Activated naive CD8-positive, alpha-beta T cell treated with anti-CD3 and anti-CD28 coated beads, Interleukin-2, amount 50 U/mL, for 24 hours (primary cell): ENCODE measurements around the gene SPTB.

Experiments
- ATAC-seq: fragments of 150-1000 bp; cut with Tn5 transposase; one replicate; pipeline ENCODE4 v1.10.0; 2021
- DNase-seq: peaks from one replicate; pipeline ENCODE4 v3.0.0; 2021
- H3K27ac Mint-ChIP-seq: one replicate; pipeline ENCODE4 v1.8.0; 2021; ENCODE audit warnings: mild to moderate bottlenecking, mixed read lengths
- H3K27me3 Mint-ChIP-seq: one replicate; pipeline ENCODE4 v1.8.0; 2021; ENCODE audit warnings: mixed read lengths
- H3K36me3 Mint-ChIP-seq: one replicate; pipeline ENCODE4 v1.8.0; 2021; ENCODE audit warnings: low read depth, mixed read lengths
- H3K4me1 Mint-ChIP-seq: one replicate; pipeline ENCODE4 v1.8.0; 2021; ENCODE audit warnings: mixed read lengths
- H3K4me3 Mint-ChIP-seq: one replicate; pipeline ENCODE4 v1.8.0; 2021; ENCODE audit warnings: mild to moderate bottlenecking, moderate library complexity, mixed read lengths
- H3K9me3 Mint-ChIP-seq: one replicate; pipeline ENCODE4 v1.8.0; 2021; ENCODE audit warnings: mixed read lengths

SPTB gene

DNA sequence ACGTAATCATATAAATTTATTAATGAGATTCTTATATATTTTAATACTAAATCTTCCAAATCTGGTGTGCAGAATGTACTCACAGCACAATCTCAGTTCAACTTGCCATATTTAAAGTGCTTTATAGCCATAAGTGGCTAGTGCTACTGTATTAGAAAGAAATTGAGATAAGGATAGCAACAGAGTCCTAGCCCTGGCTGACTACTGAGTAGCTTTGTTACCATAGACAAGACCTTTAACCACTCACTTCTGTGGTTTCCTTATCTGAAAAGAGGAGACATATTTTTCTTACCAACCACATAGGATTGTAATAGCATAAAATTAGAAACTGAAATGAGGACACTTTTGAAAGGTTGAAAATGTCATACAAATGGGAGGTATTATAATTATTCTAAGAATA lies 32.6 kb upstream of the SPTB start:
- Mint-ChIP-seq H3K9me3 (no peaks in the 10 kb centered on the region), H3K27ac (no peak overlapping the region), H3K4me3 (no peak overlapping the region), H3K4me1 (peaks cover 38% of the 10 kb centered on the region), H3K36me3 (peaks cover 17% of the 10 kb centered on the region), H3K27me3 (no peaks in the 10 kb centered on the region)
- no peak for ATAC-seq
- no peak for DNase-seq

DNA sequence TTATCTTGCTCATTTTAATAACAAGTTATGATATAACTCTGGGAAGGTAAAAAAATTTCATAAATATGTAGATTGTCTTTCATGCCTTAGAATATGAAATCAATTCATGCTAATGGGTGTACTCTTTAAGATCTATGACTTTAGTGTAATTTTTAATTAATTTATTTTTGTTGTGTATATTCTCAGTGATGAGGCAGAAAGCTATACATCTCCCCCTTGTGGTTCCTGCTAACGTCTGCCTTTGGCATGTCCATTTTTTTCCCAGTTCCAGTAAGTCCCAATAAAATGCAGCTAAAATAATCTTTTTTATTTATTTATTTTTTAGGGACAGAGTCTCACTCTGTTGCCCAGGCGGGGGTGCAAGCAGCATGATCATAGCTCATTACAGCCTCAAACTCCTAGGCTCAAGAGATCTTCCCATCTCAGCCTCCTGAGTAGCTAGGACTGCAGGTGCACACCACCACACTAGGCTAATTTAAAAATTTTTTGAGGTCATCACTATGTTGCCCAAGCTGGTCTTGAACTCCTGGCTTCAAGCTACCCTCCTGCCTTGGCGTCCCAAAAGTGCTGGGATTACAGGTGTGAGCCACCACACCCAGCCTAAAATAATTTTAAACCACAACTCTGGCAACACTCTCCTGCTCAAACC lies 31.3 kb upstream of the SPTB start:
- H3K27ac Mint-ChIP-seq, result no peak overlapping the region
- peaks cover 8% of the 10 kb centered on the region for H3K36me3 Mint-ChIP-seq
- H3K27me3 Mint-ChIP-seq, result peaks cover 3% of the 10 kb centered on the region
- no peaks in the 10 kb centered on the region for H3K9me3 Mint-ChIP-seq
- H3K4me3 Mint-ChIP-seq, result no peak overlapping the region
- DNase-seq (no peak), ATAC-seq (no peak)
- peaks cover 33% of the 10 kb centered on the region for H3K4me1 Mint-ChIP-seq

DNA sequence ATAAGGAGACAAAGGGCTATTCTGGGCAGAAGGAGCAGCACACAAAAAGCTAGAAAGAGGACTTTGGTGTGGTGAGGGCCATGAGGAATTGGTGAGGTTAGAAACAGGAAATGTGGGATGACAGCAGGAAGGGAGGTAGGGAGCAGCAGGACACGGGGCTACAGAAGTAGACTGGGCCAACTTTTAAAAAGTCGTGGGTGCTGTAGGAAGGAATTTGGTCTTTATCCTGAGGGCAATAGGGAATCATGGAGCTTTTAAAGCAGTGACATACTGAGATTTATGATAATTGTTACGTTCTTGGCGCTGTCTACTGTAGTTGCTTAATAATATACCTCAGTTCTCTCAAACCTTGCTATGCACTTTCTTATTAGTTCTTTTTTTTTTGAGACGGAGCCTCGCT lies 26.3 kb upstream of the SPTB start:
- Mint-ChIP-seq H3K4me3 (no peak overlapping the region), H3K27ac (no peak overlapping the region), H3K27me3 (peaks cover 7% of the 10 kb centered on the region), H3K9me3 (no peaks in the 10 kb centered on the region), H3K4me1 (peaks cover 7% of the 10 kb centered on the region), H3K36me3 (no peaks in the 10 kb centered on the region)
- no peak for ATAC-seq
- no peak for DNase-seq

DNA sequence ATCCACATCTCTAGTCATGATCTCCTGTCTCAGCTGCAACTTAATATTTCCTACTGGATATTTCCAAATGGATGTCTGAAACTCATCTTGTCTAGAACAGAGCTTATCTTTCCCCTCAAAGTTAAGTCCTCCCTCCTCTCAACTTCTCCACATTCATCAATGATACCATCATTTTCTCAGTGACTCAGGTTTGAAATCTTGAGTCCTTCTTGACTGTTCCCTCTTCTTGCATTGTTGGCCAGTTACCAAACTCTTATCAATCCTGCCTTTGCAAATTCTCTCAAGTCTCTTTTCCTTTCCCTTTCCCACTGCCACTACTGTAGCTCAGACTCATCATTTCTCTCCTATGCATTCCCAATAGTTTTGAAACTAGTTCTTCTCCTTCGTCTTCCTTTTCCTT lies 20.3 kb upstream of the SPTB start:
- peaks cover 10% of the 10 kb centered on the region for H3K27me3 Mint-ChIP-seq
- DNase-seq (no peak), ATAC-seq (no peak)
- no peaks in the 10 kb centered on the region for H3K4me1 Mint-ChIP-seq
- no peak overlapping the region for H3K4me3 Mint-ChIP-seq
- no peaks in the 10 kb centered on the region for H3K36me3 Mint-ChIP-seq
- H3K27ac Mint-ChIP-seq, result no peak overlapping the region
- H3K9me3 Mint-ChIP-seq, result no peaks in the 10 kb centered on the region

DNA sequence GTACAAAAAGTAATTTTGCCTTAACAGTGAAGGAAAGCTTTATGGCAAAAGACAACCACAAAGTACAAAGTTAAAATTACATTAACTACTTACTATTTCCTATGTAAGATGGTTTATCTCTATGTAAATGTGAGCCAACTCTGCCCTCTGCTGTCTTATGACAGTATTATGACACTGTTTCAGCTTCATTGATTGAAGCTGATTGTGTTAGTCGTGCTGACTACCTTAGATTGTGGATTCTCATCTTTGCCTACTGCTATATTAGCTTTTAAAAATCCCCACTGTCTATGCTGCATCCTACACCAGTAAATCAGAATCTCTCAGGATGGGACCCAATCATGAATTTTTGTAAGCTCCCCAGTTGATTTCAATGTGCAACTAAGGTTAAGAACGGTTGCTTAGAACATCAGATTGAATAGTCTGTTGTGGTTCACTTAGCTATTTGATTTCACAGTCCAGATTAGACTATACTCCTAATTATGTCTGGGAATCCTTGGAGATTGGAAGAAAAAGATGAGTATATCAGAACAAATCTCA lies 12.2 kb upstream of the SPTB start:
- H3K27me3 Mint-ChIP-seq, result peaks cover 7% of the 10 kb centered on the region
- H3K4me3 Mint-ChIP-seq, result no peak overlapping the region
- H3K4me1 Mint-ChIP-seq, result no peaks in the 10 kb centered on the region
- ATAC-seq (peak; percentile 80), DNase-seq (no peak)
- H3K9me3 Mint-ChIP-seq, result no peaks in the 10 kb centered on the region
- H3K27ac Mint-ChIP-seq, result no peak overlapping the region
- no peaks in the 10 kb centered on the region for H3K36me3 Mint-ChIP-seq

DNA sequence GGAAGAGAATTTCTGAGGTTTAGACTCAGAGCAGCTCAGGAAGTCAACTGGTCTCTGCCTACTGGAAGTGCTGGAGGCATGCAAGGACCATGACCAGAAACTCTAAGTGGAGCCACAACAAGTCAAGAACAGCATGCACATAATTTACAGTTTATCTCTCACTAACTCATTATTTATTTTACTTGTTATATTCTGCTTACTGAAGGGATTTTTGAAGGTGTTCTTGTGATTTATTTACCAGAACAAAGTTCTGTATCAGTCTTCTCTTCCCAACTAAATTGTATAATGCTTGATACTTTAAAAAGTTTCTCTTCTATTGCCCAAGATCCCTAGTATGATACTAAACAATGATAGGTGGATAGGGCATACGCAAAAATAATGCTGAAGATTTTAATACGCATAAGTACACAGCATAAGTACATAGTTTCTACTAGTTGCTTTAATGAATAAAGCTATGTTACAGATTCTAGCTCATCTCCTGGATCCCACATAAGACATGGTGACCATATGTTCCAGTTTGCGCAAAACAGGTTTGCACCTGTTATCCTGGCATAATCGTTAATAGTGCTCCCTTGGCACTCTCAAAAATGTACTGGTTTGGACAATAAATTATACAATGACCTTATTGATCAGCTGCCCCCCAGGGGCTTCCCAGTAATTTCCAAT lies 11.6 kb upstream of the SPTB start:
- H3K27me3 Mint-ChIP-seq, result peaks cover 7% of the 10 kb centered on the region
- H3K27ac Mint-ChIP-seq, result no peak overlapping the region
- no peaks in the 10 kb centered on the region for H3K4me1 Mint-ChIP-seq
- ATAC-seq, result no peak
- H3K36me3 Mint-ChIP-seq, result no peaks in the 10 kb centered on the region
- H3K4me3 Mint-ChIP-seq, result no peak overlapping the region
- no peaks in the 10 kb centered on the region for H3K9me3 Mint-ChIP-seq
- DNase-seq, result no peak

DNA sequence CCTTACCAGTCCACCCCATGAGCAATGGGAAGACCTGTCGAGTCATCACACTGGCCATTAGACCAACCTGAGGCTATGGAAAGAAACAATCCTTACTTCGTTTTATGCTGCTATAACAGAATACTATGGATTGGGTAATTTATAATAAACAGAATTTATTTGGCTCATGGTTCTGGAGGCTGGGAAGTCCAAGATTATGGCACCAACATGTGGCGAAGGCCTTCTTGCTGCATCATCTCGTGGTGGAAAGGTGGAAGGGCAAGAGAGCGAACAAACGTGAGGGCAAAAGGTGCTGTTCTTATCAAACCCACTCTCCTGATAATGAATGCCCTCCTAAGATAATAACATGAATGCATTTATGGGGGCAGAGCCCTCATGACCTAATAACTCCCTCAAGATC lies 9.6 kb upstream of the SPTB start:
- Mint-ChIP-seq H3K4me1 (no peaks in the 10 kb centered on the region), H3K9me3 (no peaks in the 10 kb centered on the region), H3K36me3 (no peaks in the 10 kb centered on the region), H3K27ac (no peak overlapping the region), H3K27me3 (peaks cover 10% of the 10 kb centered on the region), H3K4me3 (no peak overlapping the region)
- DNase-seq, result no peak
- no peak for ATAC-seq

DNA sequence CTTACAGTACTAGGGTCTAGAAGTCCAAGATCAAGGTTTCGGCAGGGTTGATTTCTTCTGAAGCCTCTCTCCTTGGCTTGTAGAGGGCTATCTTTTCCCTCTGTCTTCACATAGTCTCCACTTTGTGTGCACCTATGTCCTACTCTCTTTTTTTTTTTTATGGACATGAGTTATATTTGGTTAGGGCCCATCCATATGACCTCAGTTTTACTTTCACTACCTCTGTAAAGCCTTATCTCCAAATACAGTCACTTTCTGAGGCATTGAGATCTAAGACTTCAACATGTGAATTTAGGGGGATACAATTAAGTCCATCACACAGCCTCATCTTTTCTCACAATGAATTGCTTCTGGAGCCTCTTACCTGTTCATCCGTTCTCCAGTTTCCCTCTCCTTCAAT lies 5.9 kb upstream of the SPTB start:
- DNase-seq (no peak), ATAC-seq (no peak)
- H3K9me3 Mint-ChIP-seq, result no peaks in the 10 kb centered on the region
- peaks cover 29% of the 10 kb centered on the region for H3K27me3 Mint-ChIP-seq
- H3K27ac Mint-ChIP-seq, result no peak overlapping the region
- peaks cover 3% of the 10 kb centered on the region for H3K4me1 Mint-ChIP-seq
- H3K36me3 Mint-ChIP-seq, result no peaks in the 10 kb centered on the region
- no peak overlapping the region for H3K4me3 Mint-ChIP-seq

DNA sequence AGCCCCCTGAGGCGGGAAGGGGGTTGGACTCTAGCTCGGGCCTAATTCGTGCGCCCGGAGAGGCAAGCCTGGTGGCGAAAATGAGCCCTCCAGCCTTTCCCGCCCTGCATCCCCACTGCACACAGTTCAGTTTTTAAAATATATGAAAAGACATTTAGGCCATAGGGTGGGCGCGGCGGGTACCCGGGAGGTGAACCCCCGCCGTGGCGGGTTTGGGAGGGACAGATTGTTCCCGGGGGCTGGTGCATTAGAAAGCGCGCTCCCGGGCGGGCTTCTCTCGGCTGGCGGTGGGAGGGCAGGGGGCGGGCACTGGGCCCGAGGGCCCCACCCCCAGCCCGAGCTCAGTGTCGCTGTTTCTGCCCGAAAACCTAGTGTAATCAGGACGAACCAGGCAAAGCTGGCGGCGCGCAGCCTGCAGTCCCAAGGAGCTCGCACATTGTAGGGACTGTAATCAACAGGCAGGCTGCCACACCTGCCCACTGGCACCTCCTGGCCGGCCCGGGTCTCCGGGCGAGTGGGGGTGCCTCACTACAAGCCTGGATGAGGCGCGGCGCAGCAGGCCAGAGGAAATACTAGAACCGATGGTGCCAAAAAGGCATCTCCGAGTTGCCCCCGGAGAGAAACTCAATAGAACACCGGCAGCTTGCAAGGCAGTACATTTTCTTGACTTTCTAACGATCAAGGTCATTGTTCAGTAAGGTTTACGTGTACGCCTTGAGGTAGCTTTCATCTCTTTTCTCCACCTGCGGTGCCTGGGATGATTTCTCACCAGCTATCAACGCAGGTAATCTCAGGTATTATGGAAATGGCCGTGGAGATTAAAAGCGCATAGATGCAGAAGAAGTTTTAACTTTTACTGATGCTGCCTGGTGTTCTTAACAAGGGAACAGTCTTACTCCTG lies 764 bp upstream of the SPTB start:
- ATAC-seq (peak; percentile 87), DNase-seq (peak; percentile 70)
- Mint-ChIP-seq H3K27ac (no peak overlapping the region), H3K4me3 (peak overlapping the region; percentile 79), H3K4me1 (peaks cover 4% of the 10 kb centered on the region), H3K9me3 (no peaks in the 10 kb centered on the region), H3K27me3 (peaks cover 50% of the 10 kb centered on the region), H3K36me3 (no peaks in the 10 kb centered on the region)

DNA sequence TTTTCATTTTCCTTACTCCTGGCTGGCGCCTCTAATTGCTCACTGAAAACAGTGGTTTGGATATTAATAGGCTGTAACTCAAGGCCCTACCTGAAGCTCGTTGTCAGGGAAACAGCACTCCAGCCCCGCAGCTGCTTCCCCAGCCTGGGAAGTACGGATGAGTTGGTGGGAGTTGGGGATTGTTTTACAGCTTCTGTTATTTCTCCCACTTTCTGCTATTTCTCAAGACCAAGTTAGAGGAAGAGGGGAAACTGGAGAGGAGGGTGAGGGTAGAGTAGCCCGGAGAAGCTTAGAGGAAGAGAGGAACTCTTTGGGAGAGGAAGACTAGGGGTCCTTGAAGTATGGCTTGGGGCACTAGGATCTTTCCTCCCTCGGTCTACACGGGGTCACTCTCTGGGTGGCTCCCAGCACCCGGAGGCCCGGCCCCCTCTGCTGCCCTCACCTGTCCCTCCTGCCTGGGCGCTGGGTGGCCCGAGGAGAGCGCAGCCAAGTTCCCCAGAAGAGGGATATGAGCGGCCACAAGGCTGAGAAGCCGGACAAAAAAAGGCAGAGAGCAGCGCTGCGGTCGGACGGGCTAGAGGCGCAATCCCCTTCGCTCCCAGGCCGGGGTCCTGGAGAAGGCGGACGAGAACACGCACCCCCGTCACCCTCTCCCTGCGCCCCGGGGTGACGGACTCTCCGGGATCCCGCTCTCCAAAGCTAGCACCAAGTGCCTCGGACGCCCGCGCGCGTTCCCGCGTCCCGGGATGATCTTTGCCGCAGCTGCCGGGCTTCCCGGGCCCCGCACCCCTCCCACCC lies 671 bp downstream of the SPTB start:
- ATAC-seq, result no peak
- peaks cover 4% of the 10 kb centered on the region for H3K4me1 Mint-ChIP-seq
- H3K4me3 Mint-ChIP-seq, result peak overlapping the region; percentile 58
- H3K27me3 Mint-ChIP-seq, result peaks cover 46% of the 10 kb centered on the region
- H3K9me3 Mint-ChIP-seq, result no peaks in the 10 kb centered on the region
- no peak overlapping the region for H3K27ac Mint-ChIP-seq
- no peaks in the 10 kb centered on the region for H3K36me3 Mint-ChIP-seq
- peak; percentile 2 for DNase-seq

DNA sequence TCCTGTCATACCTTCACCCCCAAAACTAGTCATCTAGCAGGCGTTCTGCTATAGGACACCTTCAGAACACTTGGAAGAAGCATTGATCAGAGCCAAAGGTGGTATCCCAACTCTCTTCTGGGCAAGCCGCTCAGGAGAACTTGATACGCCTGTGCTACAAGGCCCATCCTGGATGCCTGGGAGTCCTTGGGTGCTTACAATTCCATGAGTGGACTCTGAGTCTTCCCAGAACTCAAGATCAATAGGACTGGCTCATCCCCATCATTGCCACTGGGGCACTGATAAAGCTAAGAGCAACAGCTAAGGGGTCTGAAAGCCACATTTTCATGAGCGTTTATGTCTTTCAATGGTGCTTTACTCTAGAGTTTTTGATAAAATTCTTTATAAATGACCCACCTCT lies 1.9 kb downstream of the SPTB start:
- H3K4me1 Mint-ChIP-seq, result peaks cover 4% of the 10 kb centered on the region

DNA sequence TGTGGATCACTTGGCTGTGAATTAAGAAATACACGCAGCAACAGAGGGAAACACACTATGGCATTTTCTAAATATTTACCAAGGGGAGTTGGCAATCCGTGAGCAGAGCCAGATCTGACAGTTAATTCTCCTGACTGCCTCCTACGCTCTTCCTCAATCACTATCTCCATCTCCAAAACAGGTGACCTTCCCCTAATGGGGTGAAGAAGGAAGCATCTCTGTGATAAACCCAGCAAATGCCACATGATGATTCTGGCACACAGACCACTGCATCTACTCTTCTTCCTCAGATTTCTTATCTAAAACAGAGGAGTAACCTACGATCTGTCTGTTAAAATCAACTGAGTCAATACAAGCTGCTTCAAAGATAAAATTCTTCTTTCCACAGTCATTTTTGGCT lies 4.4 kb downstream of the SPTB start:
- peaks cover 33% of the 10 kb centered on the region for H3K27me3 Mint-ChIP-seq

More for the DNA sequence above, 1.9 kb downstream of the SPTB start:
- Mint-ChIP-seq H3K27ac (no peak overlapping the region), H3K27me3 (peaks cover 40% of the 10 kb centered on the region), H3K9me3 (peaks cover 4% of the 10 kb centered on the region), H3K36me3 (no peaks in the 10 kb centered on the region), H3K4me3 (no peak overlapping the region)
- ATAC-seq, result no peak
- DNase-seq, result no peak

DNA sequence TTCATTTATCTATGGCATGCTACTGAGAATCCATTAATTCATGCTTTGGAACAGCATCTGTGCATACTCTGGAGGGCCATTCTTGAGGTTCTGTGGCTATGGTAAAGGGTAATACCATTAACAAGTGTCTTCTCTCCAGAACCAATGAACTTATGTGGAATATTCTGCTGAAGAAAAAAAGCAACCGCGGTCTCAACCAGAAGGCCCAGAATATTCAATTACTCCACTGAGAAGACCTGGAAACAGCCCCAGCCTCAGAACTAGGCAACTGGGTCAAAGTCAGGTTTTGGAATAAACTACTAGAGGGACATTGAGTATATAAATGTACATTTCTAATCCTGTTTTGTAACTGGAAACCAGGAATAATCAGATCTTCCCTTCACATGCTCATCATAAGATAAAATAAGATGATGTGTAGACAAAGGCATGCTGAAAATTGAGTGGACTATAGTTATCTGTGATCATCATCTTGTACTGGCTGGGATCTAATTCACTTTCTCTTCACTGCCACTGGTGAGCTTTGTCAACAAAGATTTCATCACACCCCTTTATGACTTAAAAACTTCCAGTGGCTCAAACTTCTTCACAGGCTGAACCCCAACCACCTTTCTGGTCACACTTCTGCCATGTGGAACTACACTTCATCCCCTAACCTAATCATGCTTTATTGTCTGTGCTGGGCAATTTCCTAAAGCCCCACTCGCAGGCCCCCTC lies 6.0 kb downstream of the SPTB start:
- H3K4me1 Mint-ChIP-seq, result no peaks in the 10 kb centered on the region
- ATAC-seq (no peak), DNase-seq (no peak)
- no peak overlapping the region for H3K27ac Mint-ChIP-seq
- peaks cover 35% of the 10 kb centered on the region for H3K27me3 Mint-ChIP-seq
- H3K36me3 Mint-ChIP-seq, result no peaks in the 10 kb centered on the region
- H3K4me3 Mint-ChIP-seq, result no peak overlapping the region
- H3K9me3 Mint-ChIP-seq, result peaks cover 13% of the 10 kb centered on the region

More for the DNA sequence above, 4.4 kb downstream of the SPTB start:
- ATAC-seq (no peak), DNase-seq (no peak)
- Mint-ChIP-seq H3K9me3 (peaks cover 13% of the 10 kb centered on the region), H3K27ac (no peak overlapping the region), H3K4me1 (no peaks in the 10 kb centered on the region), H3K36me3 (no peaks in the 10 kb centered on the region), H3K4me3 (no peak overlapping the region)

DNA sequence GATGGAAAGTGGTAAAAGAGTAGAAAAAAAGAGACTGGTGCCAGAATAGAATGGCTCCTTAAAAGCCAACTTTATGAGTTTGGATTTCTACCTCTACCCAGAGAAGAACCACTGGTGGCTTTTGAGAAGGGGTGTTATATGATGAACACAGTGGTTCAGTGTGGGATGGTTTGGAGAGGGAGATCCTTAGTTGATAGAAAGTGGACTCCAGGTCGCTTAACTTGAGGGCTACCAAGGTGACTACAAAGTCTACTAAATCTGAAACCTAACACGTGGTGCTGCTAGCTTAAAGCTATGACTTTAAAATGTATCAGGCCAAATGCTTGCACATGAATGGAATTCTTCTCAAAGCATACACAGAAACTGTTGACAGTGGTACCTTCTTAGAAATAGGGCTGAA lies 8.4 kb downstream of the SPTB start:
- Mint-ChIP-seq H3K27me3 (peaks cover 27% of the 10 kb centered on the region), H3K27ac (no peak overlapping the region), H3K36me3 (no peaks in the 10 kb centered on the region), H3K4me1 (no peaks in the 10 kb centered on the region), H3K9me3 (peaks cover 13% of the 10 kb centered on the region), H3K4me3 (no peak overlapping the region)
- DNase-seq, result no peak
- no peak for ATAC-seq
